ENCODE measurements around the gene CCDC71. TPM values are rescaled to one million over a fixed set of nuclear protein-coding genes. Genes with fewer than 3 reads are reported as not detected.

The CCDC71 gene
- total and polyA plus RNA-seq, 2 donors (not counting 3 experiments of a cell fraction or from before 2014, with no cell fraction given): 23.5 to 41.6 TPM

DNA sequence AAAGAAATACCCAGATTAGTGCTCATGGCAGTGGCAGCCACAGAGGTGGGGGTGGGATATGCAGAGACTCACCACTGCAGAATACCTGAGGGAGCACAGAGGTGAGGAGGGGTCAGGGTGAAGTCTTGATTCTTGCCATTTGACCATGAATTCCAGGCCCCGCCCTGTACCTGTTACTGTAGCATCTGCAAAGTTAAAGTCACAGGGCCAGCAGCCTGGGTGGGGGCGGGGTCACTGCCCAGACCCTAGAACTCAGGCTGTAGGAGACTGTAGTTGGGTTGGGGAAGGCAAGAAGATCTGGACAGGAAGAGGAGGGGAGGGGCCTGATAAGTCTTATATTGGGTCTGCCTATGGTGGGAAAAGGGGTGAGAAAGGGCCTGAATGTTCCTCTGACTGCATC is 14.5 kb downstream of the CCDC71 start:
- Histone ChIP-seq H2AFZ (ENCODE audit: low read depth, low read length) (no peak overlapping the region), H3K9me3 (replicated peaks; ENCODE audit: control insufficient read depth, insufficient read depth, low read length) (no peaks in the 10 kb centered on the region), H3K27me3 (ENCODE audit: control insufficient read depth in 2 of 2, insufficient read depth in 2 of 2, low read length in 2 of 2) (no peaks in the 10 kb centered on the region), H3K9me1 (replicated peaks; ENCODE audit: control insufficient read depth, extremely low read depth, insufficient read depth, low read length) (no peaks in the 10 kb centered on the region), H4K20me1 (replicated peaks; ENCODE audit: control insufficient read depth, extremely low read depth, insufficient read depth, low read length) (no peaks in the 10 kb centered on the region), H3K9ac (replicated peaks; ENCODE audit: extremely low read depth, insufficient read depth, low read length) (no peak overlapping the region), H3K36me3 (ENCODE audit: control insufficient read depth in 2 of 2, extremely low read depth in 1 of 2, insufficient read depth in 2 of 2, low read length in 2 of 2) (no peaks in the 10 kb centered on the region), H3K79me2 (ENCODE audit: control insufficient read depth, insufficient read depth, low read length) (no peaks in the 10 kb centered on the region), H3K4me2 (ENCODE audit: insufficient read depth, low read length) (no peak overlapping the region), H3K27ac (ENCODE audit: insufficient read depth, low read depth, low read length) (no peak overlapping the region), H3K4me3 (replicated peaks in 1 of 3; ENCODE audit: insufficient read depth in 1 of 3, low read depth in 1 of 3, low read length in 3 of 3) (no peak overlapping the region), H3K4me1 (ENCODE audit: control insufficient read depth, extremely low read depth, insufficient read depth, low read length) (no peaks in the 10 kb centered on the region)
- DNase-seq (ENCODE audit: low read depth, low spot score): no peak
- dilution Hi-C loops (cut with MboI; ENCODE audit: extremely low pct_ligation_motif_present, low sequenced_read_pairs): no loop called here
- TF ChIP-seq MYC (IDR thresholded peaks at IDR 0.05; ENCODE audit: low read depth, low read length) (no peak), EZH2 (IDR thresholded peaks at IDR 0.05; ENCODE audit: borderline replicate concordance, low read depth, low read length, severe bottlenecking) (no peak), GATA2 (IDR thresholded peaks at IDR 0.05; ENCODE audit: insufficient read depth, insufficient read length, low read depth, low read length) (no peak), MAX (IDR thresholded peaks at IDR 0.05; ENCODE audit: insufficient read depth, insufficient read length) (no peak), POLR2A (IDR thresholded peaks at IDR 0.05; ENCODE audit: low read depth, low read length) (no peak), JUN (IDR thresholded peaks at IDR 0.05; ENCODE audit: borderline replicate concordance, insufficient read depth, insufficient read length, low read depth) (no peak), POLR2AphosphoS5 (IDR thresholded peaks at IDR 0.05; ENCODE audit: insufficient read depth, low read depth, low read length) (no peak), FOS (IDR thresholded peaks at IDR 0.05; ENCODE audit: borderline replicate concordance, insufficient read depth, low read length) (no peak)
- TF ChIP-seq, protein P1, sequence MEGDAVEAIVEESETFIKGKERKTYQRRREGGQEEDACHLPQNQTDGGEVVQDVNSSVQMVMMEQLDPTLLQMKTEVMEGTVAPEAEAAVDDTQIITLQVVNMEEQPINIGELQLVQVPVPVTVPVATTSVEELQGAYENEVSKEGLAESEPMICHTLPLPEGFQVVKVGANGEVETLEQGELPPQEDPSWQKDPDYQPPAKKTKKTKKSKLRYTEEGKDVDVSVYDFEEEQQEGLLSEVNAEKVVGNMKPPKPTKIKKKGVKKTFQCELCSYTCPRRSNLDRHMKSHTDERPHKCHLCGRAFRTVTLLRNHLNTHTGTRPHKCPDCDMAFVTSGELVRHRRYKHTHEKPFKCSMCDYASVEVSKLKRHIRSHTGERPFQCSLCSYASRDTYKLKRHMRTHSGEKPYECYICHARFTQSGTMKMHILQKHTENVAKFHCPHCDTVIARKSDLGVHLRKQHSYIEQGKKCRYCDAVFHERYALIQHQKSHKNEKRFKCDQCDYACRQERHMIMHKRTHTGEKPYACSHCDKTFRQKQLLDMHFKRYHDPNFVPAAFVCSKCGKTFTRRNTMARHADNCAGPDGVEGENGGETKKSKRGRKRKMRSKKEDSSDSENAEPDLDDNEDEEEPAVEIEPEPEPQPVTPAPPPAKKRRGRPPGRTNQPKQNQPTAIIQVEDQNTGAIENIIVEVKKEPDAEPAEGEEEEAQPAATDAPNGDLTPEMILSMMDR (IDR thresholded peaks at IDR 0.05; ENCODE audit: extremely low read depth in 1 of 2, insufficient read depth in 1 of 2, low read depth in 1 of 2, low read length in 2 of 2): no peak
- ChIA-PET CTCF (no interaction called here), POLR2A (no interaction called here)
- FAIRE-seq: no peak
- intact Hi-C loops (cut with micrococcal nuclease): no loop called here
- no TSS peak for BruUV-seq (replicated peaks)
